WTC11 (cell line): Measurements from ENCODE around the gene RHOXF2B.
"Not testable (repeated sequence)": the region's sequence is repeated elsewhere in the genome, so short reads cannot be mapped to it uniquely, and the experiment has no call there.

Source experiments
- GRHL2 ChIP-seq: fragments of 250-450 bp; sonication (Bioruptor Pico); IDR thresholded peaks from 2 replicates; pipeline ENCODE4 v1.8.0; 2022; ENCODE audit warnings: mild to moderate bottlenecking, moderate library complexity; ENCODE audit not compliant: insufficient replicate concordance, severe bottlenecking
- JUN ChIP-seq: sonication (generic); formaldehyde crosslinking; IDR thresholded peaks from 2 replicates; pipeline ENCODE4 v1.8.0; 2023; ENCODE audit warnings: mild to moderate bottlenecking, missing genetic modification reagents
- RELA ChIP-seq: sonication (generic); formaldehyde crosslinking; IDR thresholded peaks from 2 replicates; pipeline ENCODE4 v1.8.1; 2022; ENCODE audit warnings: missing genetic modification reagents, mild to moderate bottlenecking, borderline replicate concordance
- SP1 ChIP-seq: sonication (generic); formaldehyde crosslinking; conservative IDR thresholded peaks from 2 replicates; pipeline ENCODE4 v1.8.1; 2022; ENCODE audit warnings: missing genetic modification reagents
- TCF7 ChIP-seq: sonication (generic); formaldehyde crosslinking; IDR thresholded peaks from 2 replicates; pipeline ENCODE4 v1.8.0; 2022; ENCODE audit warnings: mild to moderate bottlenecking, low read depth, missing genetic modification reagents, moderate library complexity
- TF ChIP-seq, protein P1 (sequence below): fragments of 200-600 bp; IDR thresholded peaks from 2 replicates; pipeline ENCODE4 v1.8.0; 2022; ENCODE audit warnings: antibody characterized with exemption
- TF ChIP-seq, protein P2 (sequence below): sonication (generic); formaldehyde crosslinking; IDR thresholded peaks from 2 replicates; pipeline ENCODE4 v1.8.0; 2022; ENCODE audit warnings: mild to moderate bottlenecking, missing genetic modification reagents
- TF ChIP-seq, protein P3 (sequence below): sonication (generic); formaldehyde crosslinking; IDR thresholded peaks from 2 replicates; pipeline ENCODE4 v1.8.0; 2022; ENCODE audit warnings: missing genetic modification reagents
- TF ChIP-seq, protein P4 (sequence below): sonication (generic); formaldehyde crosslinking; IDR thresholded peaks from 2 replicates; pipeline ENCODE4 v1.8.0; 2023; ENCODE audit warnings: missing genetic modification reagents

DNA sequence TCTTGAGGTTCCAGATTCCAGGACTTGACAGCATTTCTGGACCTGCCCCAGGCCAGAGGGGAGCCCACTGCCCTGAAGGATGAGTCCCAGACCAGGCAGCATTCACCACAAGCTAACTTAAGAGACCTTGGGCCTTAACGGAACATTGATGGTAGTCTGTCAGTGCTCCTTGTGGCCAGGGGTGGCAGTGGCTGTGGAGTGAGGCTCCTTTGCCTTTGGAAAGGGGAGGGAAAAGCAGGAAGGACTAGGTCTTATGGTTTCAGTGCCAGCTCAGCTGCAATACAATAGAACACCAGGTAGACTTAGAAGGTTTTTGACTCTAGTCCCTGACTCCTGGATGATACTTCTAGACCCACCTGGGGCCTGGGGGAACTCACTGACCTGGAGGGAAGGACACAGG lies 11.3 kb downstream of the RHOXF2B start:
- not testable (repeated sequence) for TF ChIP-seq SP1, JUN, RELA, TCF7, GRHL2 (CRISPR knock-in tag)
- TF ChIP-seq, protein P1, sequence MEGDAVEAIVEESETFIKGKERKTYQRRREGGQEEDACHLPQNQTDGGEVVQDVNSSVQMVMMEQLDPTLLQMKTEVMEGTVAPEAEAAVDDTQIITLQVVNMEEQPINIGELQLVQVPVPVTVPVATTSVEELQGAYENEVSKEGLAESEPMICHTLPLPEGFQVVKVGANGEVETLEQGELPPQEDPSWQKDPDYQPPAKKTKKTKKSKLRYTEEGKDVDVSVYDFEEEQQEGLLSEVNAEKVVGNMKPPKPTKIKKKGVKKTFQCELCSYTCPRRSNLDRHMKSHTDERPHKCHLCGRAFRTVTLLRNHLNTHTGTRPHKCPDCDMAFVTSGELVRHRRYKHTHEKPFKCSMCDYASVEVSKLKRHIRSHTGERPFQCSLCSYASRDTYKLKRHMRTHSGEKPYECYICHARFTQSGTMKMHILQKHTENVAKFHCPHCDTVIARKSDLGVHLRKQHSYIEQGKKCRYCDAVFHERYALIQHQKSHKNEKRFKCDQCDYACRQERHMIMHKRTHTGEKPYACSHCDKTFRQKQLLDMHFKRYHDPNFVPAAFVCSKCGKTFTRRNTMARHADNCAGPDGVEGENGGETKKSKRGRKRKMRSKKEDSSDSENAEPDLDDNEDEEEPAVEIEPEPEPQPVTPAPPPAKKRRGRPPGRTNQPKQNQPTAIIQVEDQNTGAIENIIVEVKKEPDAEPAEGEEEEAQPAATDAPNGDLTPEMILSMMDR, result not testable (repeated sequence)
- TF ChIP-seq, protein P2, sequence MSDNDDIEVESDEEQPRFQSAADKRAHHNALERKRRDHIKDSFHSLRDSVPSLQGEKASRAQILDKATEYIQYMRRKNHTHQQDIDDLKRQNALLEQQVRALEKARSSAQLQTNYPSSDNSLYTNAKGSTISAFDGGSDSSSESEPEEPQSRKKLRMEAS, result not testable (repeated sequence)
- TF ChIP-seq, protein P3, sequence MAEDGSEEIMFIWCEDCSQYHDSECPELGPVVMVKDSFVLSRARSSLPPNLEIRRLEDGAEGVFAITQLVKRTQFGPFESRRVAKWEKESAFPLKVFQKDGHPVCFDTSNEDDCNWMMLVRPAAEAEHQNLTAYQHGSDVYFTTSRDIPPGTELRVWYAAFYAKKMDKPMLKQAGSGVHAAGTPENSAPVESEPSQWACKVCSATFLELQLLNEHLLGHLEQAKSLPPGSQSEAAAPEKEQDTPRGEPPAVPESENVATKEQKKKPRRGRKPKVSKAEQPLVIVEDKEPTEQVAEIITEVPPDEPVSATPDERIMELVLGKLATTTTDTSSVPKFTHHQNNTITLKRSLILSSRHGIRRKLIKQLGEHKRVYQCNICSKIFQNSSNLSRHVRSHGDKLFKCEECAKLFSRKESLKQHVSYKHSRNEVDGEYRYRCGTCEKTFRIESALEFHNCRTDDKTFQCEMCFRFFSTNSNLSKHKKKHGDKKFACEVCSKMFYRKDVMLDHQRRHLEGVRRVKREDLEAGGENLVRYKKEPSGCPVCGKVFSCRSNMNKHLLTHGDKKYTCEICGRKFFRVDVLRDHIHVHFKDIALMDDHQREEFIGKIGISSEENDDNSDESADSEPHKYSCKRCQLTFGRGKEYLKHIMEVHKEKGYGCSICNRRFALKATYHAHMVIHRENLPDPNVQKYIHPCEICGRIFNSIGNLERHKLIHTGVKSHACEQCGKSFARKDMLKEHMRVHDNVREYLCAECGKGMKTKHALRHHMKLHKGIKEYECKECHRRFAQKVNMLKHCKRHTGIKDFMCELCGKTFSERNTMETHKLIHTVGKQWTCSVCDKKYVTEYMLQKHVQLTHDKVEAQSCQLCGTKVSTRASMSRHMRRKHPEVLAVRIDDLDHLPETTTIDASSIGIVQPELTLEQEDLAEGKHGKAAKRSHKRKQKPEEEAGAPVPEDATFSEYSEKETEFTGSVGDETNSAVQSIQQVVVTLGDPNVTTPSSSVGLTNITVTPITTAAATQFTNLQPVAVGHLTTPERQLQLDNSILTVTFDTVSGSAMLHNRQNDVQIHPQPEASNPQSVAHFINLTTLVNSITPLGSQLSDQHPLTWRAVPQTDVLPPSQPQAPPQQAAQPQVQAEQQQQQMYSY (CRISPR knock-in tag), result not testable (repeated sequence)
- TF ChIP-seq, protein P4, sequence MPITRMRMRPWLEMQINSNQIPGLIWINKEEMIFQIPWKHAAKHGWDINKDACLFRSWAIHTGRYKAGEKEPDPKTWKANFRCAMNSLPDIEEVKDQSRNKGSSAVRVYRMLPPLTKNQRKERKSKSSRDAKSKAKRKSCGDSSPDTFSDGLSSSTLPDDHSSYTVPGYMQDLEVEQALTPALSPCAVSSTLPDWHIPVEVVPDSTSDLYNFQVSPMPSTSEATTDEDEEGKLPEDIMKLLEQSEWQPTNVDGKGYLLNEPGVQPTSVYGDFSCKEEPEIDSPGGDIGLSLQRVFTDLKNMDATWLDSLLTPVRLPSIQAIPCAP (CRISPR knock-in tag), result not testable (repeated sequence)
